GM19099 (cell line): ENCODE measurements around the gene NHSL2.

Experiments used
- POLR2A ChIP-seq: IDR thresholded peaks from 3 replicates; pipeline ENCODE4 v1.6.1; 2011; ENCODE audit warnings: low read depth; ENCODE audit not compliant: insufficient read length; ENCODE audit errors: extremely low read depth

NHSL2 gene

DNA sequence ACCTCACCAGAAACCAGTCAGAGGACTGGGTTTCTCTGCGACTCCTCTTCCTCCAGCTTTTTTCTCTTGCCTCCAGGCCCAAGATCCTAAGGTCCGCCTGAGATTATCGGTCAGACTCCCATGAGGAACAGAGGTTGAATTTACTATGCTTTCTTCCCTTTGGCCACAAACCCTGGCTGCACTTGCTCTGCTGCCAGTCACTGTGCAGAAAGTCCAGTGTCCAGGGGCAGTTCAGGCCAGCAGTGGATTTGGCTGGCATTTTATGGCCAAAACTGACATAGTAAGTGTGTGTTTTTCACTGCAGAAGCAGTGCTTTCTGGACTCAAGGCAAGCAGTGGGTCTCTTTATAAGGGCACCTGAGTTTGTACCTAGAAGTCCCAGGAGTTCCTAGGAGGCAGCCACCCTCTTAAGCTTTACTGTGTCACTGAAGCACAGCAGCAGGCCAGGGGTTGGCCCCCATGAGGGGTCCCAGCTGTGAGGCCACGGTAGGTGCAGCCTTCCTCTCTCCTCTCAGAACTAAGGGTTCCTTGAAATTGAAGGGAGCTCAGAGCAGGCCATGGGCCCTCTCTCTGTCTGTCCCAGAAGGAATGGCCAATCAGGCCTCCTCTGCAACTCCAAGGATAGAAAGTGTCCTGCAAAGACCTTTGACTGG is 217.7 kb downstream of the NHSL2 start:
- no peak for TF ChIP-seq POLR2A

DNA sequence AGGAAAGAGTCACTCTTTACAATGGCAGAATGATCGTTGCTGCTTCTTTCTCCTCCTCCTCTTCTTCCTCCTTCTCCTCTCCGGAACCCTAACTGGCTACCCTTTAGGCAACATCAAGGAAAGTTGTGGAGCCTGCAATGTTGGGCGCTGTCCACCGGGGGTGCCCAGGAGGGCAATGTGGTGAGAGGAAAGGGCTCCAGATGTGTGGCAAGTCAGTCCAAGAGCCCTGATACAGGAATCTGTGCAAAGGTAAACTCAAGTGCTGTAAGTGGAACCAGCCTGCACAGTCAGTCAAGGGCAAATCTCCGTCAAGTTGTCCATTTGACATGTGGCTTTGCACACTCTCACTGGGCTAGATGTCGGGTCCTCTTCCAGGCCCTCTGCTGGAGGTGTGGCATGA is 218.2 kb downstream of the NHSL2 start:
- no peak for TF ChIP-seq POLR2A

DNA sequence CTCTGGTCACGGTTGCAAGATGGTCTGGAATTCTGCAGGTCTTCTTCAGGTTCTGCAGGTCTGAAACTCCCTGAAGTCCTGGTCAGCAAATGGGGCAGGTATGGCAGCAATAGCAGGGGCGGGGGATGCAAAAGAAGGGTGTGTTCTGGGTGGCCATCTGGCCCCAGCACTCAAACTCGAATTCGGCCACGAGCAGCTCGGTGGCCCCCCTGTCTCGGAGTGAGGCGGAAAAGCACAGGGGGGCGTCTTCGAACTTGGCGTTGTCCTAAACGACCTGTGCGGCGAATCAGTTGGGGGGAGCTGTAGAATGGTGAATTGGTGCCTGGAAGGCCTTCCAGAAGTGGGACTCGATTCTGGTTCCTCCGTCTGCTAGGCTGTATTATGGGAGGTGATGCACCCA is 219.0 kb downstream of the NHSL2 start:
- TF ChIP-seq POLR2A = no peak

DNA sequence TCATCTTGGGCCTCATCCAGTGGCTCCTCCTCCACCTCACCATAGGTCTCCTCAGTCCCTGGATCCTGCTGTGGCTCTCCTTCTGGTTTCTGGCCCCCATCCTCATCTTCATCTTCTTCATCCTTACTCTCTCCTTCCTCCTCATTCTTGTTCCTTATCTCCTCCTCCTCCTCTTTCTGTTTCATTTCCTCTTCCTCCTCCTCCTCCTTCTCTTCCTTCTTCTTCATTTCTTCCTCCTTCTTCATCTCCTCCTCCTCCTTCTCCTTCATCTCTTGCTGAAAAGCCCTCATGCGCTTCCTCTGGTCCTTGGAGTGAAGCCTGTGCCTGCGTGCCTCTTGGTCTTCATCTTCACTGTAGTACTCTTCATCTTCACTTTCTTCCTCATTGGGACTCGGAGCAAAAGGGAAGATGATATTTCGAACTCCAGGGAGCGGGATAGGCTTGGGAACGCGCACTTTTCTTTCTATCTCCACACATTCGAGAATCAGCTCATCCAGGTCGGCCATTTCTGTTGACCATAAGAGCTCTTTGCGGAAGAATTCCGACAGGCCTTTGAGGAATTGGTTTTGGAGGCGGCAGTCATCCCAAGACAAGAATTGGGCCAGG is 219.6 kb downstream of the NHSL2 start:
- no peak for TF ChIP-seq POLR2A

DNA sequence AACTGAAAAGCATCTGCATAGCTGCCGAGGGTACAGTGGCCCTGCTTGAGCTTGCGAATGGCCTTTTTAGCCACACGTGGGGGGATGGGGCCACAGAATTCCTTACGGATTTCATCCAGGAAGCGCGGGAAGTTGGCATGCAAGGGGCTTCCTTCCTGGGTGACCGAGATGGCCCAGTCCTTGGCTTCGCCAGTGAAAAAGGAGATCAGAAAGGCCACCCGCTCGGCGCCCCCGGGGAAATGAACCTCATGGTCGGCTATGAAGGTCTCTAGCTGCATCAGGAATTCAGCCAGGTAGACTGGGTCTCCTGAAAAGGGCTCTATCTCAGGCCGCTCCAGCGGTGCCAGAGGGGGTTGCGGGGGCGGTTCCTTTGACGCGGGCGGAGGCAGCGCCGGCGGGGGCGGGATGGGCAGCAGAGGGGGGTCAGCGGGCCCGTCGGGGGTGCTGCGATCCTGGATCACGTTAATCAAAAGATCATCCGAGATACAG is 220.2 kb downstream of the NHSL2 start:
- TF ChIP-seq POLR2A = no peak

DNA sequence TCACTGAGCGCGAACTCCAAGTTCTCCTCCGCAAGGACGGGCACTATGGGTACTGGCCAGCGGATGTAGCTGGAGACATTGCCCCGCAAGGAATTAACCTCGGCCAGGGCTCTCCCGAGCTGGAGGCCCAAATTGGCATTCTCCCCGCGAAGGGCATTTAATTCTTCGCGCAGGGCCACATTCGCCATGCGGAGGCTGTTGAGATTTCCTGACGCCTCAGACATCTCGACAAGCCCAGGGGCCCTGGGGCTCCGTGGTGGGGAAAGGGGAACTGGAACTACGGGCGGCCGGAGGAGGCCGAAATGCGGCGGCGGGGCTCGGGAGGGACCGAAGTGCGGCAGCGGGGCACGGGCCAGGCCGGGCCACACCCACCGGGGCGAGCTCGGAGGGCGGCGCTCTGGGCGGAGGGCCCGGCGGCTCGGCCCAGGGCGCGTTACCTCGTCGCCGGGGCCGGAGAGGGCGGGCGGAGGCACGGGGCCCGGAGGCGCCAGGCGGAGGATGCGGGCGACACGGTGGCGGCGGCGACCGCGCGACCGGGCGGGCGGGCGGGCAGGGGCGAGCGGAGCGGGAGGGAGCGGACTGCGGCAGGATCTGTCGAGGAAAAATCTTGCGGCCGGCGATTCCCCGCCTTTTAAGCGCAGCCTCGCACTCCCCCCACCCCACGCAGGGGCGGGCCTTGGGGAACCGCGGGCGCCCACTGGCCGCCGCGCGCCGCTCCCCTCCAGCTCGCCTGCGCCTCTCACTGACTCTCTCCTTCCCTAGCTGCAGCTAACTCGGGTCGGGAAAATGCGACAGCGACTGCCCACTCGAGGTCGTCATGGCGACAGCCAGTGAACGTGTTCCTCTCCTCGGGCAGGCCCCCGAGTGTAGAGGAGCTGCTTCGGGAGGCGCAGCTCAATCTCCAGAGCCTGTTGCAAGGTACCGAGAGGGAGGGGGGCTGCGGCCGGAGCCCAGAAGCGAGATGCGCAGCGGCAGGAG is 221.0 kb downstream of the NHSL2 start, which contains the start of gene RTL5:
Gene RTL5 (minus strand): TSS at position 599 of the 978 bp plus-strand sequence.
- no peak for TF ChIP-seq POLR2A

DNA sequence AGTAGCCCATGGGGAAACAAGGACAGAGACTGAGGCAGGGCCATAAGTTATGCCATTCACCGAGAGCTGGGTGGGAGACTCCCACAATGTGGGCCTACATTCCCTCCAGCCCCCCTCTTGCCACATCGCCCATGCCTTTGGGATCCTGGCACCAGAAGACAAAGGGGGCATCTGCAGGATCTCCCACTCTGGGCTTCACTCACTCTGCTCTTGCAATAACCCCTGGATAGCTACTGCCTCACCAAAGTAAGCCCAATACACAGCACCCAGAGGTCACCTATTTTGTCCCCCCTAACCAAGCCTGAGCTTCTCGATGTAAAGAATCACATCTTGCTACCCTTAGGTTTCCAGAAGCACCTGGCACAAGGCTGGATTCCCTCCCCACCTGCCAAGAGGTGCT is 221.8 kb downstream of the NHSL2 start:
- TF ChIP-seq POLR2A = no peak

DNA sequence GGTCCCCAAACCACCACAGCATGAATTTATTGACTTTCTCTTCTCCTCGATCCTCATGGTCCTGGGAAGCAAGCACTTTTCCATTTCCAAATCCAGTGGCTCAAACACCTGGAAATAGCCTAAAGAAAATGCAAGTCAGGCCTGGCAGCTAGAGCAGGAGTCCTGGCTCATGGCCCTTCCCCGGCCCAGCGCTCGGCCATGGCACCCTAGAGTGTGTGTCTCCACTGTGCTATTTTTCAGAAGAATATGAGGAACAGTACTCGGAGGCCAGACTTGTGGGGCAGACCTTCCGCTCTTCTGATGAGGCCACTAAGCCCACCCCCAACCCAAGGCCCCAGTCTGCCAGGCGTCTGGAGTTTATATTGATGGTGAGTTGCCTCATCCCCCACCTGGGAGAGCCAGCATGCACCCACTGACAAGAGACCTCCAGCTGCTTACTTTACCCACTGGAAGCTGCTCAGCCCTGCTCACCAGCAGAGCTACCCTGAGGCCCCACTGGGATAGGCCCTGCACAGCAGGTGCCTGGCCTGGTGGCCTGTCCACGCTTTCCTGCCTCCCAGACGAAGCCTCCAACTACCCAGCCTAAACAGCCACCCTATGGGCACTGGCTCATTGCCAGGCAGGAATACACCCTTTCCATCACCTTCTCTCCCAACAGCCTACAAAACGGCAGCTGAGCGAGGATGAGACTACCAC is 223.4 kb downstream of the NHSL2 start:
- TF ChIP-seq POLR2A = no peak

DNA sequence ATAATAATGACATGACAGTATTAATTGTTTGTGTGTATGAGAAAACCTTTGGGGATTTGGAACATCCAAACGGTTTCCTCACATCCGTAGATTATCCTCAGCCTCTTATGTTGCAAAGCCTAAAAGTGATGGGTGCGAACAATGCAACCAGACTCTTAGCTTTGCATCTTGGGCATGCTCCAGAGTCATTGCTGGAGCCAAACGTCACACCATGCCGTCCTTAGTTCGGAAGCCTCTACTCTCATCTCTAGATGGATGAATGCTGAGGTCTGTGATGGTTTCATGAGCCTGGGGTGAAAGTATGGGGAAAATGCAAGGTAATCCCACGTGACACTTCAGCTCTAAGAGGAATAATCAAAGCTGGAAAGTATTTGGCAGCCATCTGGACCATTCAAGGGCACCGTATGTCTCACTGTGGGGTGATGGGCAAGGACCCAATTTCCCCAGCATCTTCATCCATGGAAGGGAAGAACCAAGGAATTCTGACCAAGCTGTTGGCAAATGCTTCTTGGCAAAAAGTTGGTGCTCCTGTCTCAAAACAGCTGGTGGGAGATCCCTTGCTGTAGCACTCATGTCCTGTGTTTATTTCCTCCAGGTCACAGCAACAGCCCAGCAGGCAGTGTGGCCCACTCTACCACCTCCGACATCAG is 227.3 kb downstream of the NHSL2 start:
- no peak for TF ChIP-seq POLR2A

DNA sequence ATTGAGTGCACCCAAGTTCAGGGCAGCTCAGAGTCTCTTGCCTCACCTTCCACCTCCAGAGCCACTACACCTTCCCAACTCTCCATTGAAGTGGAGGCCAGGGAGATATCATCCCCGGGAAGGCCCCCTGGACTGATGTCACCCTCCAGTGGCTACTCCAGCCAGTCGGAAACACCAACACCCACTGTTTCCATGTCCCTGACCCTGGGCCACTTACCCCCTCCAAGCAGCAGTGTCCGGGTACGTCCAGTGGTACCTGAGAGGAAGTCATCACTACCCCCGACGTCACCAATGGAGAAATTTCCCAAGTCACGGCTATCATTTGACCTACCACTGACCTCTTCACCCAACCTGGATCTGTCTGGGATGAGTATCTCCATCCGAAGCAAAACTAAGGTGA is 228.9 kb downstream of the NHSL2 start:
- no peak for TF ChIP-seq POLR2A

DNA sequence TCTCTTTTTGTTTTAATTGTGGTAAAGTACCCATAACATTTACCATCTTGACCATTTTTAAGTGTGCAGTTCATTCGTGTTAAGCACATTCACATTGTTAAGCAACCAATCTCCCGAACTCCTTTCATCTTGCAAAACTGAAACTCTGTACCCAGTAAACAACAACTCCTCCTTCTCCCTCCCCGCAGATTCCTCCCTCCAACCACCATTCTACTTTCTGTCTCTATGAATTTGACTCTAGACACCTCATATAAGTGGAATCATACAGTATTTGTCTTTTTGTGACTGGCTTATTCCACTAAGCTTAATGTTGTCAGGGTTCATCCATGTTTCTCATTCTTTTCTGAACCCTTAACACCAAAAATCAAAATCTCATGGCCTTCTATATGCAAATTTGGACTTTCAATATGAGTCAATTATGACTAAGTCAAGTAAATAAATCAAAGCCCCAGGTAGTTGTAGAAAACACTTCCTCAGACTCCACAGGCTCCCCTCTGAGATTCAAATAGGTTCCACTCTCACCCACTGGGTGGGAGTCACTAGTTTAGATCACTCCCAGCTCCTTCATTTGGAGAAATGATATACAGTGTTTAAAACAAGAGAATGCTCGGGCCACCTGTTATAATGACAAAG is 230.8 kb downstream of the NHSL2 start:
- no peak for TF ChIP-seq POLR2A

DNA sequence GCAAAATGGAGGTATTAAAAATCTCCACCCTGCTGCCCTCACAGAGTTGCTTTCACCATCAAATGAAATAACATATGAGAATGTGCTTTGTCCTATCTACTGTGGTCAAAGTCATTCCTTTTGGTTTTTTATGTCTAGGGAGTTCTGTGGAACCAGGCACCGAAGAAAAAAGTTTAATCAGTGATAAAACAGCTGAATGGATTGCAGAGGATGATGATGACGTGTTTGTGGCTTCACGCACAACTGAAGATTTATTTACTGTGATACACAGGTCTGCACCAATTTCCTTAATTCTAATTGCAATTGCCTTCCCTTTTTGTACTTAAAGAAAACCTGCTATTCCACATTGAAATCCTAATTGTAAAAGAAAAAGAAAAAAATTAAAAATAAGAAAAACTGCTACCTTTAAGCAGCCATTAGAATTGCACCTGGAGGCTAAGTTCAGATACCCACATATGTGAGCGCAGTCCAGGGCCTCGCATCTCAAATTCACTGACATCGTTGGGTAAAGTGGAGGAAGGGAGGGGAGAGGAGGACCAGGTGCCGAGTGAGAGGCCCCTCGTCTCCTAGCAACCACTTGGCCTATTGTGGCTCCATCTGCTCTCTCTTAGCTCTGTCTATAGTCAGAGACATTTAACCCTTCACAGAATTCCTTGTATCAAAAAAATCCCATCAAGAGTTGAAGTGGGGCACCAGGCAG is 231.6 kb downstream of the NHSL2 start:
- TF ChIP-seq POLR2A = no peak

DNA sequence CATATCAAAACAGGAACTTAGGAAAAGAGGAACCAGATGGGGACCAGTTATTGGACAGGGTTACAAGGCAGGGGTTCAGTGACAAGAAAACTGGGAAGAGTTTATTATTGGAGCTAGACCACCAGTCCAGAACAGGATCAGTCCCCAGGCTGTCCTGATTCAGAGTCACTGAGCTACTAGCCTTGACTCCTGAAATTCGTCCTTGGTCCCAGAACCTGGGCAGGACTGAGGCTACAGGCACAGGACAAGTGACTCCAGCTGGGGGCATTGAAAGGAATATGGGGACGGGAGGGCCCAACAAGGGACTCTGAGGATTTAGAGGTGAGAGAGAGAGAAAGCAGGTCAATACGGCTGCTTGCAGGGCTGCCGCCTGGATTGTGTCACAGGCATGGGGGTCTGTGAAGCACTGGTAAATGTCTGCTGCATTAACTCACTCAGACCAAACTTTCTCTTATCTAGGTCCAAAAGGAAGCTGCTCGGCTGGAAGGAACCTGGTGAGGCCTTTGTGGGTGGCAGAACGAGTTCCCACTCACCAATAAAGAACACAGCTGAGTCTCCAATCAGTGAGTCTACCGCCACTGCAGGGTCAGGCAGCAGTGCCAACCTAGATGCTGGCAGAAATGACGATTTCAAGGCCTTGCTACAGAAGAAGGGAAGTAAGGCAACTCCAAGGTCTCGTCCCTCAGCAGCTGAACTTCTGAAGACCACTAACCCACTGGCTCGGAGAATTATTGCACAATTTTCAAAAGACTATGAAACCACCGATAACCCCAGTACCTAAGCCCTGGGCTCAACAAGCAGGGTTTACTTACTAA is 232.4 kb downstream of the NHSL2 start:
- no peak for TF ChIP-seq POLR2A

DNA sequence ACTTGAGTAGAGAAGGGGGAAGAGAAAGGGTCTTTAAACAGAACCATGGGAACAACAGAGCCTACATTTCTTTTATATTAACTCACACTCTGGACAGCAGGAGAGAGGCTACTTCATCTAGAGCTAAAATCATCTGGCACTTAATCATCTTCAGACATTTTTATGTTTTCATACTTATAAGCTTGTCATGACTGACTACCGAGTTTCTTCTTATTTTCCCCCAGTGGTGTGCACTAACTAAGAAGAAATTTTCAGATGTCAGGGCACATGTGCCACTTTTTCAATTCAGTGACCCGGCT is 232.9 kb downstream of the NHSL2 start:
- no peak for TF ChIP-seq POLR2A
